ENCODE data around the gene BTN1A1.
"Not testable (repeated sequence)": the region's sequence is repeated elsewhere in the genome, so short reads cannot be mapped to it uniquely, and the experiment has no call there.

The BTN1A1 gene

GRCh38 chr6:26501482-26501986 lies 1.4 kb downstream of the BTN1A1 start:
- POLR2A ChIA-PET, result interaction anchor here (0.6 kb wide), 1 partner anchor 30 kb away, joined by 5 read pairs; no protein-coding TSS in a partner anchor
- no peak for TF ChIP-seq CTCF (IDR thresholded peaks at IDR 0.05; ENCODE audit: control extremely low read depth, extremely low read depth, low read depth, missing control alignments)
- DNase-seq (ENCODE audit: extremely low spot score), result peak; percentile 31
- CTCF ChIA-PET, result interaction anchor here (1.2 to 2.0 kb wide), 7 partner anchors 9 to 160 kb away, joined by 3 to 10 read pairs (median 5); no protein-coding TSS in a partner anchor

DNA sequence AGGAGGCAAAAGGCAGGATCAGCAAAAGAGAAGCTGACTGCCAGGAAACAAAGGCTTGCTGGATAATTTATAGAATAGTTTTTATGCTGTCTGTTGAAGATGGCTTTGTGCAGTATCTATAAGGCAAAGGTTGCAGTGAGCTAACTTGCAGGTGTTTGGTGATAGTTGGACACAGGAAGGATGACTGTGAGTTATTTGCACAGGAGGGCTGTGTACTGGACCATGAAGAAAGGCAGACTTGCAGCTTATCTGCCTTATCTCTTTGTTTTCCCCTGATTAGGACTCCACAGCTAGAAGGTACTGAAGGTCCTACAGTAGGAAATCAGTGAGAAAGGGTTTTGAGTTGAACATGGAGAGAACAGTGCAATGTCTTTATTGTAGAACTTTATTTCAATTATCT lies 2.1 kb downstream of the BTN1A1 start:
- POLR2A ChIA-PET, result interaction anchor here (0.6 kb wide), 1 partner anchor 30 kb away, joined by 5 read pairs; no protein-coding TSS in a partner anchor
- CTCF ChIA-PET, result interaction anchor here (1.2 to 2.0 kb wide), 5 partner anchors 10 to 17 kb away, joined by 3 to 10 read pairs (median 6); no protein-coding TSS in a partner anchor
- TF ChIP-seq CTCF (IDR thresholded peaks at IDR 0.05; ENCODE audit: control extremely low read depth, extremely low read depth, low read depth, missing control alignments), result no peak
- no peak for DNase-seq (ENCODE audit: extremely low spot score)

- no peak for TF ChIP-seq CTCF (IDR thresholded peaks at IDR 0.05; ENCODE audit: control extremely low read depth, extremely low read depth, low read depth, missing control alignments)
- DNase-seq (ENCODE audit: extremely low spot score), result no peak
- POLR2A ChIA-PET, result no interaction called here
- CTCF ChIA-PET, result interaction anchor here (1.8 to 2.0 kb wide), 3 partner anchors 10 to 18 kb away, joined by 5 to 10 read pairs (median 7); no protein-coding TSS in a partner anchor
Observed at GRCh38 chr6:26502626-26503025, 2.5 kb downstream of the BTN1A1 start.

DNA sequence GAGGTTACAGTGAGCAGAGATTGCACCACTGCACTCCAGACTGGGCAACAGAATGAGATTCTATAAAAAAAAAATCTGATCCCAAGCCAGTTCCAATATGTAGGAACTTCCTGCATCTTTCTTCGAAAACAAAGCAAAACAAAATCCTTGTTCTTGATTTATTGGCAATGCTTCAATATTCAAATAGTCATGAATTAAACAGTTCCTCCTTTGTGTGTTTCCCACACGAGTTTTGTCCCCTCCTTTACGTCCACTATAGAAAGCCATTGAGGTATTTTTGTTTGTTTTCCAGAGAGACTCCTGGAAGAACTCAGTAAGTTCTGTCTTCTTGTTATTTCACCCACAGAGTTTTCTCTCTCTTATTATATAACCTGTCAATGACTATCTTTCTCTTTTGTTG lies 7.6 kb downstream of the BTN1A1 start:
- no peak for TF ChIP-seq CTCF (IDR thresholded peaks at IDR 0.05; ENCODE audit: control extremely low read depth, extremely low read depth, low read depth, missing control alignments)
- ChIA-PET POLR2A (no interaction called here), CTCF (no interaction called here)
- no peak for DNase-seq (ENCODE audit: extremely low spot score)

- CTCF ChIA-PET, result interaction anchor here (1.1 to 1.5 kb wide), 2 partner anchors 10 to 15 kb away, joined by 3 to 5 read pairs; no protein-coding TSS in a partner anchor
- POLR2A ChIA-PET; DNase-seq (ENCODE audit: extremely low spot score): not testable (repeated sequence)
Observed at GRCh38 chr6:26511033-26511432, 10.9 kb downstream of the BTN1A1 start.

DNA sequence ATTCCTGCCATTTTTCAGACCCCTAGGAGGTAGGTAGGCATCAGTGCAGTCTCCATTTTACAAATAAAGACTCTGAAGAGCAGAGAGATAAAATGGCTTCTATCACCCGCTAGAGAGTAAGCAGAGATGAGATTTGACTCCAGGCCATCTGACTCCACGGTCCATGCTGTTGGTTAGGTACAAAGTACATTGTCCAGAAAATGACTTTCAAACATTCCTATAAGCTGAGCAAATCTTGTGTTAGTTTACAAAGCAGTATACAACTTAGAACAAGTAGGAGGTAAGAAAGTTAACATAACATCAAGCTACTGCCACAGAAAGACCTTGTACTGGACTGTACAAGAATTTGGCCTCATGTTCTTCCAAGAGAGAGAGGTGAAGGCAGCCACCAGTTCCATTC lies 14.9 kb downstream of the BTN1A1 start:
- POLR2A ChIA-PET, result no interaction called here
- no peak for TF ChIP-seq CTCF (IDR thresholded peaks at IDR 0.05; ENCODE audit: control extremely low read depth, extremely low read depth, low read depth, missing control alignments)
- CTCF ChIA-PET, result no interaction called here
- no peak for DNase-seq (ENCODE audit: extremely low spot score)

DNA sequence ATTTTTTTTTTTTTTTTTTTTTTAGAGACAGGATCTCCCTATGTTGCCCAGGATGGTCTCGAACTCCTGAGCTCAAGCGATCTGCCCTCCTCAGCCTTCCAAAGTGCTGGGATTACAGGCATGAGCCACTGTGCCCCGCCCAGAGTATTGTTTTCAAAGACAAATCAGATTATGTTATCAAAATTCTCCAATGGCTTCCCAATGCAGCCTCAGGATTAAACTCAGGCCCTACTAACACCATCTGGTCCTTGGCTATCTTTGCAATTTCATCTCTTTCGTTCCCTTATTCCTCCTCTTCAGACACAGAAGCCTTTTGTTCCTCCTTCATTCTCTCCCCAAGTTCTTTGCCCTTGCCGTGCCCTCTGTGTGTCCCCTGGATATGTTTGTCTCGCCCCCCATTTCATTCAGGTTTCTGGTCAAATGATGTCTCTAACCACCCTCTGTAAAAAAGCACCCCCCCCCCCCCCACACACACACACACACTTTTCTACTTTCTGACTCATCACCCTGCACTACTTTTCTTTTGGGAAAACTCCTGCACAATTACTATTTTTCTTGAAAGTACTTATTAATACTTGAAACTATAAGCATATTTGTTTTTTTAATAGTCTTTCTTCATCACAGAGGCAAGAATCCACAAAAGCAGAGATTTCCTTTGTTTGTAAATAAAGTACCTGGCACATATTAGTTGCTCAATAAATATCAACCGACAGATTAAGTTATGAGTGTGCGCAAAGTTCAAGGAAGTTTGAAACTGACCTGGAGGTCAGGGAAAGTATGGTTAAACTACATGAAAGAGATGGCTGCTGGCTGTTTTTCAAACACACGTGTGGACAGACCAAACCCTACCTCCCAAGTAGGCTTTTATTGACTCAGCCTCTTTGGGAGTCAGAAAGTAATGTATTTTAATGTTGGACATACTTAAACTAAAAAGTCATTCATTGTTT lies 16.7 kb downstream of the BTN1A1 start:
- ChIA-PET CTCF (no interaction called here), POLR2A (no interaction called here)
- TF ChIP-seq CTCF (IDR thresholded peaks at IDR 0.05; ENCODE audit: control extremely low read depth, extremely low read depth, low read depth, missing control alignments), result no peak
- DNase-seq (ENCODE audit: extremely low spot score), result no peak

Measured in GM10248 (cell line).